ENCODE results near the gene TLR5.

DNA sequence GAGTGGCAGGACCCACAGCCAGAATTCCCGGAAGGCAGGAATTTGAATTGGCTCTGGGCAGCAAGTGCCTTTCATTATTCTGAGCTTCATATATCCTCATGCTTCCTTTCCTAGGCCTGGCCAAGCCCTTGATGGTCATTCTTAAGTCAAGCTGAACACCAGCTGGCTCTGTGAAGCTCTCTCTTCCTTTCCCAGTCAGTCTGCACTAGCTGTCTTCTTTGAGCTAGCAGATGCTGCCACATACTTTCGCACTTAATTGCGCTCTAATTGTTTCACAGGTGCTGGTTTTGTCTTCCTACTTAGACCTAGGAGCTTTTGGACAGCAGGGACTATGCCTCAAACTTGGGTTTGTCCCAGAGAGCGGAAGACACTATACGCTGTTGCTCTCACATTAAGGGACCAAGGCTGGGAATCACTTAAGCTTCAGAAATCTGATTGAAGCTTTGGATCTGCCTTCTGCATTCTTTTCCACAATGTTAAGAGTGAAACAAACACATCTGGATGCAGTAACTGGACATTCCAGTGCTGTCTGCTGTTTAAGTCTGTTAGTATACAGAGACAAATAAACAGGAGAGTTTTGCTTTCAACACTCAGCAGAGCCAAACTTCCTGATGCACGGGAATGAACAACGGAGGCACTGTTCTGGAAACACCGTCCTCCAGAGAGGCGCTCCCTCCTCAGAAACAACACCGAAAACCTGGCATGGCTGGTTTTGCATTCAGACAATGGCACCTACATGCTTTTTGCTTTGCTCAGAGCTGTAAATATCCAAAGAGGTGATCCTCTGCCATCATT, 2.2 kb downstream of the TLR5 start:
- TF ChIP-seq, protein P1, sequence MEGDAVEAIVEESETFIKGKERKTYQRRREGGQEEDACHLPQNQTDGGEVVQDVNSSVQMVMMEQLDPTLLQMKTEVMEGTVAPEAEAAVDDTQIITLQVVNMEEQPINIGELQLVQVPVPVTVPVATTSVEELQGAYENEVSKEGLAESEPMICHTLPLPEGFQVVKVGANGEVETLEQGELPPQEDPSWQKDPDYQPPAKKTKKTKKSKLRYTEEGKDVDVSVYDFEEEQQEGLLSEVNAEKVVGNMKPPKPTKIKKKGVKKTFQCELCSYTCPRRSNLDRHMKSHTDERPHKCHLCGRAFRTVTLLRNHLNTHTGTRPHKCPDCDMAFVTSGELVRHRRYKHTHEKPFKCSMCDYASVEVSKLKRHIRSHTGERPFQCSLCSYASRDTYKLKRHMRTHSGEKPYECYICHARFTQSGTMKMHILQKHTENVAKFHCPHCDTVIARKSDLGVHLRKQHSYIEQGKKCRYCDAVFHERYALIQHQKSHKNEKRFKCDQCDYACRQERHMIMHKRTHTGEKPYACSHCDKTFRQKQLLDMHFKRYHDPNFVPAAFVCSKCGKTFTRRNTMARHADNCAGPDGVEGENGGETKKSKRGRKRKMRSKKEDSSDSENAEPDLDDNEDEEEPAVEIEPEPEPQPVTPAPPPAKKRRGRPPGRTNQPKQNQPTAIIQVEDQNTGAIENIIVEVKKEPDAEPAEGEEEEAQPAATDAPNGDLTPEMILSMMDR (IDR thresholded peaks at IDR 0.05): no peak
- TF ChIP-seq EP300 (IDR thresholded peaks at IDR 0.05): no peak

Data from upper lobe of left lung (tissue), 4 donors.